Tibial artery (tissue), 4 donors: ENCODE data around the gene INPP5A.

Source experiments
- DNase-seq, 2 donors: peaks; one replicate each; pipeline ENCODE4 v3.0.0-alpha.2; 2019
- H3K27ac ChIP-seq, 2 donors: fragments of 200-600 bp; sonication (generic) in 1 of 2; 1 replicate in 1 of 2; 2 replicates in 1 of 2; pipeline ENCODE4 v1.5.1; 2018 to 2019; ENCODE audit warnings: mild to moderate bottlenecking in 1 of 2
- H3K27me3 ChIP-seq, 2 donors: fragments of 200-600 bp; sonication (generic) in 1 of 2; one replicate each; pipeline versions ENCODE4 v1.5.1 to v1.6.0; 2016 to 2019
- H3K36me3 ChIP-seq, 3 donors: fragments of 200-600 bp; sonication (generic) in 2 of 3; one replicate each; pipeline ENCODE4 v1.5.1; 2016 to 2019; ENCODE audit warnings: mild to moderate bottlenecking in 2 of 3
- H3K4me1 ChIP-seq, 4 donors: fragments of 200-600 bp; sonication (generic) in 2 of 4; 1 replicate in 3 of 4; 2 replicates in 1 of 4; pipeline ENCODE4 v1.5.1; 2016 to 2019
- H3K4me3 ChIP-seq, 2 donors: fragments of 200-600 bp; sonication (generic) in 1 of 2; 1 replicate in 1 of 2; 2 replicates in 1 of 2; pipeline ENCODE4 v1.5.1; 2018 to 2019; ENCODE audit warnings: mild to moderate bottlenecking in 2 of 2
- H3K9me3 ChIP-seq, 3 donors: fragments of 200-600 bp; sonication (generic) in 1 of 3; one replicate each; pipeline ENCODE4 v1.5.1; 2016 to 2019
- CTCF ChIP-seq, 2 experiments: fragments of 200-600 bp in 1 of 2; fragments of 450-650 bp in 1 of 2; IDR thresholded peaks; one replicate each; pipeline ENCODE4 v1.5.1; 2017 to 2019; ENCODE audit warnings: antibody characterized with exemption in 2 of 2, mild to moderate bottlenecking in 1 of 2, moderate library complexity in 1 of 2
- intact Hi-C: fragments of 100-400 bp; cut with DNase I; formaldehyde crosslinking; loops from one replicate; pipeline ENCODE4 v1.15.0; 2023; ENCODE audit warnings: low total_unique reads

The INPP5A gene

GRCh38 chr10:132612571-132613504, 75.3 kb downstream of the INPP5A start:
- intact Hi-C loops = no loop called here
- H3K27me3 ChIP-seq = no peaks in the 10 kb centered on the region
- no peak for DNase-seq
- peak overlapping the region in 1 of 2 donors; percentile 22 for H3K27ac ChIP-seq
- TF ChIP-seq CTCF (IDR thresholded peaks at IDR 0.05) = no peak
- peaks cover 0 to 21% (median 5%) of the 10 kb centered on the region in 3 donors for H3K36me3 ChIP-seq
- H3K9me3 ChIP-seq = no peaks in the 10 kb centered on the region
- peaks cover 0 to 30% (median 15%) of the 10 kb centered on the region in 4 donors for H3K4me1 ChIP-seq
- H3K4me3 ChIP-seq = no peak overlapping the region

GRCh38 chr10:132613566-132614348, 76.2 kb downstream of the INPP5A start:
- Histone ChIP-seq H3K36me3 (peaks cover 3 to 21% (median 5%) of the 10 kb centered on the region in 3 donors), H3K4me1 (peaks cover 0 to 20% (median 9%) of the 10 kb centered on the region in 4 donors), H3K27me3 (no peaks in the 10 kb centered on the region), H3K27ac (no peak overlapping the region), H3K4me3 (no peak overlapping the region), H3K9me3 (no peaks in the 10 kb centered on the region)
- intact Hi-C loops = no loop called here
- no peak for TF ChIP-seq CTCF (IDR thresholded peaks at IDR 0.05)
- DNase-seq = no peak

GRCh38 chr10:132614431-132615340, 77.1 kb downstream of the INPP5A start:
- peaks cover 0 to 20% (median 9%) of the 10 kb centered on the region in 4 donors for H3K4me1 ChIP-seq
- H3K36me3 ChIP-seq = peaks cover 3 to 21% (median 5%) of the 10 kb centered on the region in 3 donors
- H3K4me3 ChIP-seq = no peak overlapping the region
- no peak for TF ChIP-seq CTCF (IDR thresholded peaks at IDR 0.05)
- peaks cover 0 to 7% (median 4%) of the 10 kb centered on the region in 3 donors for H3K9me3 ChIP-seq
- no peaks in the 10 kb centered on the region for H3K27me3 ChIP-seq
- intact Hi-C loops = no loop called here
- no peak for DNase-seq
- no peak overlapping the region for H3K27ac ChIP-seq

GRCh38 chr10:132615341-132616169, 78.0 kb downstream of the INPP5A start:
- H3K27ac ChIP-seq = no peak overlapping the region

More at GRCh38 chr10:132615341-132616169, 78.0 kb downstream of the INPP5A start:
- Histone ChIP-seq H3K36me3 (peaks cover 3 to 20% (median 11%) of the 10 kb centered on the region in 3 donors), H3K9me3 (peaks cover 0 to 13% (median 11%) of the 10 kb centered on the region in 3 donors), H3K4me1 (peaks cover 0 to 20% (median 9%) of the 10 kb centered on the region in 4 donors), H3K27me3 (no peaks in the 10 kb centered on the region), H3K4me3 (no peak overlapping the region)
- intact Hi-C loops = no loop called here
- no peak for DNase-seq
- TF ChIP-seq CTCF (IDR thresholded peaks at IDR 0.05) = no peak
